Osteocyte (in vitro differentiated cells): Measurements from ENCODE around the gene ELAPOR2. TPM values are rescaled to one million over a fixed set of nuclear protein-coding genes. Genes with fewer than 3 reads are reported as not detected.

ENCODE experiments used
- DNase-seq: peaks from one replicate; pipeline ENCODE4 v3.0.0; 2021; ENCODE audit warnings: mixed read lengths; ENCODE audit not compliant: unreplicated experiment; ENCODE audit errors: extremely low spot score
- H3K27ac Mint-ChIP-seq: one replicate; pipeline ENCODE4 v1.8.0; 2021; ENCODE audit warnings: mild to moderate bottlenecking, mixed read lengths; ENCODE audit not compliant: unreplicated experiment
- H3K27me3 Mint-ChIP-seq: one replicate; pipeline ENCODE4 v1.8.0; 2021; ENCODE audit warnings: mixed read lengths; ENCODE audit not compliant: unreplicated experiment
- H3K36me3 Mint-ChIP-seq: one replicate; pipeline ENCODE4 v1.8.0; 2021; ENCODE audit warnings: mixed read lengths; ENCODE audit not compliant: unreplicated experiment
- H3K4me1 Mint-ChIP-seq: one replicate; pipeline ENCODE4 v1.8.0; 2021; ENCODE audit warnings: mixed read lengths; ENCODE audit not compliant: unreplicated experiment
- H3K4me3 Mint-ChIP-seq: one replicate; pipeline ENCODE4 v1.8.0; 2021; ENCODE audit warnings: mild to moderate bottlenecking, moderate library complexity, mixed read lengths; ENCODE audit not compliant: unreplicated experiment
- H3K9me3 Mint-ChIP-seq: one replicate; pipeline ENCODE4 v1.8.0; 2021; ENCODE audit warnings: mixed read lengths; ENCODE audit not compliant: unreplicated experiment
- CTCF ChIP-seq: fragments of 200-600 bp; sonication (generic); IDR thresholded peaks from 2 replicates; pipeline ENCODE4 v1.5.0; 2021; ENCODE audit warnings: antibody characterized with exemption, mild to moderate bottlenecking, moderate library complexity
- total RNA-seq: library from RNA; stranded (reverse); gene quantifications from 2 replicates; pipeline ENCODE4 v1.2.1, GENCODE V29; 2021

Gene ELAPOR2
- total RNA-seq, 1 donor from 2014 or later, result 25.7 TPM

- H3K27ac Mint-ChIP-seq, result no peak overlapping the region
- no peaks in the 10 kb centered on the region for H3K27me3 Mint-ChIP-seq
- H3K36me3 Mint-ChIP-seq, result peaks cover 2% of the 10 kb centered on the region
- peaks cover 7% of the 10 kb centered on the region for H3K9me3 Mint-ChIP-seq
- TF ChIP-seq CTCF, result no peak
- H3K4me3 Mint-ChIP-seq, result no peak overlapping the region
- peaks cover 2% of the 10 kb centered on the region for H3K4me1 Mint-ChIP-seq
- DNase-seq, result no peak
These were observed 30.8 kb downstream of the ELAPOR2 start for GRCh38 chr7:87028636-87029035.

GRCh38 chr7:87027900-87028299 lies 31.6 kb downstream of the ELAPOR2 start:
- no peak for DNase-seq
- H3K4me1 Mint-ChIP-seq, result peaks cover 2% of the 10 kb centered on the region
- peaks cover 7% of the 10 kb centered on the region for H3K9me3 Mint-ChIP-seq
- no peak overlapping the region for H3K4me3 Mint-ChIP-seq
- H3K27me3 Mint-ChIP-seq, result no peaks in the 10 kb centered on the region
- H3K36me3 Mint-ChIP-seq, result peaks cover 2% of the 10 kb centered on the region
- TF ChIP-seq CTCF, result no peak
- no peak overlapping the region for H3K27ac Mint-ChIP-seq

GRCh38 chr7:87021285-87021684 lies 38.2 kb downstream of the ELAPOR2 start:
- no peaks in the 10 kb centered on the region for H3K27me3 Mint-ChIP-seq
- H3K36me3 Mint-ChIP-seq, result peaks cover 2% of the 10 kb centered on the region
- DNase-seq, result no peak
- no peaks in the 10 kb centered on the region for H3K9me3 Mint-ChIP-seq
- TF ChIP-seq CTCF, result no peak
- no peak overlapping the region for H3K4me3 Mint-ChIP-seq
- H3K27ac Mint-ChIP-seq, result no peak overlapping the region
- peaks cover 2% of the 10 kb centered on the region for H3K4me1 Mint-ChIP-seq

GRCh38 chr7:87016606-87017005 lies 42.8 kb downstream of the ELAPOR2 start:
- no peaks in the 10 kb centered on the region for H3K4me1 Mint-ChIP-seq
- H3K9me3 Mint-ChIP-seq, result no peaks in the 10 kb centered on the region
- no peak for DNase-seq
- no peak overlapping the region for H3K27ac Mint-ChIP-seq
- H3K4me3 Mint-ChIP-seq, result no peak overlapping the region
- no peak for TF ChIP-seq CTCF
- no peaks in the 10 kb centered on the region for H3K27me3 Mint-ChIP-seq
- H3K36me3 Mint-ChIP-seq, result no peaks in the 10 kb centered on the region

GRCh38 chr7:87013840-87014190 lies 45.6 kb downstream of the ELAPOR2 start:
- Mint-ChIP-seq H3K27me3 (no peaks in the 10 kb centered on the region), H3K9me3 (no peaks in the 10 kb centered on the region), H3K36me3 (no peaks in the 10 kb centered on the region), H3K4me3 (no peak overlapping the region), H3K4me1 (no peaks in the 10 kb centered on the region), H3K27ac (no peak overlapping the region)
- DNase-seq, result no peak
- TF ChIP-seq CTCF, result no peak
